Keratinocyte (primary cell): ENCODE results near the gene FILIP1. TPM values are rescaled to one million over a fixed set of nuclear protein-coding genes. Genes with fewer than 3 reads are reported as not detected.

ENCODE experiments used
- DNase-seq: peaks from one replicate; pipeline ENCODE4 v3.0.0-alpha.2; 2011; ENCODE audit warnings: low read depth, missing footprints, low spot score
- FAIRE-seq: peaks from 2 replicates; lab custom pipeline; 2011; peaks lifted over from hg19 to GRCh38; lab: Jason Lieb, UNC
- H2AFZ ChIP-seq: 2 replicates; pipeline ENCODE4 v1.6.0; 2012; ENCODE audit warnings: low read length, control low read depth, inconsistent platforms; ENCODE audit not compliant: control insufficient read depth
- H3K27ac ChIP-seq: 2 replicates; pipeline ENCODE4 v1.5.1; 2011; ENCODE audit warnings: low read length; ENCODE audit not compliant: control insufficient read depth, insufficient read depth
- H3K27me3 ChIP-seq: 3 replicates; pipeline ENCODE4 v1.6.0; 2011; ENCODE audit warnings: low read length; ENCODE audit not compliant: control insufficient read depth, insufficient read depth; ENCODE audit errors: extremely low read depth
- H3K36me3 ChIP-seq, 2 experiments: 2 replicates in 1 of 2; 3 replicates in 1 of 2; pipeline ENCODE4 v1.5.1; 2011; ENCODE audit warnings: low read length in 2 of 2, mild to moderate bottlenecking in 1 of 2; ENCODE audit not compliant: control insufficient read depth in 2 of 2, insufficient read depth in 2 of 2; ENCODE audit errors: extremely low read depth in 1 of 2
- H3K4me1 ChIP-seq: 3 replicates; pipeline ENCODE4 v1.5.1; 2011; ENCODE audit warnings: low read length; ENCODE audit not compliant: control insufficient read depth, insufficient read depth; ENCODE audit errors: extremely low read depth
- H3K4me2 ChIP-seq: 3 replicates; pipeline ENCODE4 v1.6.0; 2011; ENCODE audit warnings: low read depth, low read length; ENCODE audit not compliant: control insufficient read depth, insufficient read depth; ENCODE audit errors: extremely low read depth
- H3K4me3 ChIP-seq, 3 experiments: fragments of 200-600 bp in 1 of 3; sonication (generic) in 1 of 3; 2 replicates in 2 of 3; 3 replicates in 1 of 3; pipeline ENCODE4 v1.5.1; 2011 to 2016; ENCODE audit warnings: low read length in 3 of 3, mild to moderate bottlenecking in 3 of 3, control low read depth in 2 of 3, inconsistent platforms in 1 of 3, low read depth in 1 of 3, mixed read lengths in 1 of 3, mixed run types in 1 of 3, moderate library complexity in 1 of 3; ENCODE audit not compliant: control insufficient read depth in 2 of 3, insufficient read depth in 2 of 3; ENCODE audit errors: extremely low read depth in 1 of 3
- H3K79me2 ChIP-seq: 2 replicates; pipeline ENCODE4 v1.6.0; 2012; ENCODE audit warnings: low read length; ENCODE audit not compliant: control insufficient read depth, insufficient read depth
- H3K9ac ChIP-seq: 3 replicates; pipeline ENCODE4 v1.6.0; 2011; ENCODE audit warnings: low read length; ENCODE audit not compliant: control insufficient read depth, insufficient read depth; ENCODE audit errors: extremely low read depth
- H3K9me1 ChIP-seq: 3 replicates; pipeline ENCODE4 v1.6.0; 2011; ENCODE audit warnings: low read length; ENCODE audit not compliant: control insufficient read depth, insufficient read depth; ENCODE audit errors: extremely low read depth
- H3K9me3 ChIP-seq: 2 replicates; pipeline ENCODE4 v1.5.1; 2012; ENCODE audit warnings: low read depth, low read length; ENCODE audit not compliant: control insufficient read depth
- H4K20me1 ChIP-seq: 3 replicates; pipeline ENCODE4 v1.6.0; 2011; ENCODE audit warnings: low read length; ENCODE audit not compliant: control insufficient read depth, insufficient read depth; ENCODE audit errors: extremely low read depth
- EZH2 ChIP-seq: IDR thresholded peaks from one replicate; pipeline ENCODE4 v1.6.1; 2012; ENCODE audit warnings: inconsistent platforms, mild to moderate bottlenecking, low read length, moderate library complexity
- dilution Hi-C: fragments of 300-500 bp; cut with MboI; formaldehyde crosslinking; loops from one replicate; pipeline ENCODE4 v1.7.0; 2020; ENCODE audit warnings: low sequenced_read_pairs; ENCODE audit not compliant: extremely low pct_ligation_motif_present
- polyA plus RNA-seq, 5 experiments: library from polyadenylated mRNA; depleted of rRNA in 3 of 5; stranded (reverse) in 3 of 5; stranded (forward) in 1 of 5; unstranded in 1 of 5; fragments of >200 nt; gene quantifications; 1 replicate in 1 of 5; 2 replicates in 3 of 5; 3 replicates in 1 of 5; pipeline versions ENCODE4 v1.2.1 to v1.2.3, GENCODE V29; 2011 to 2012; ENCODE audit warnings: missing spikeins in 2 of 5, low read depth in 1 of 5, low replicate concordance in 1 of 5
- TF ChIP-seq, protein P1 (sequence below), 3 experiments: IDR thresholded peaks in 1 of 3; conservative IDR thresholded peaks in 1 of 3; optimal IDR thresholded peaks in 1 of 3; 2 replicates in 2 of 3; 3 replicates in 1 of 3; pipeline versions ENCODE3 to v1.5.1; 2011; ENCODE audit warnings: low read length in 3 of 3, mild to moderate bottlenecking in 3 of 3, moderate library complexity in 2 of 3, control low read depth in 1 of 3, inconsistent platforms in 1 of 3; ENCODE audit not compliant: insufficient read depth in 2 of 3; ENCODE audit errors: extremely low read depth in 1 of 3

FILIP1 gene
- polyA plus RNA-seq, 1 donor (not counting 4 experiments of a cell fraction or from before 2014, with no cell fraction given): 0.01 TPM

DNA sequence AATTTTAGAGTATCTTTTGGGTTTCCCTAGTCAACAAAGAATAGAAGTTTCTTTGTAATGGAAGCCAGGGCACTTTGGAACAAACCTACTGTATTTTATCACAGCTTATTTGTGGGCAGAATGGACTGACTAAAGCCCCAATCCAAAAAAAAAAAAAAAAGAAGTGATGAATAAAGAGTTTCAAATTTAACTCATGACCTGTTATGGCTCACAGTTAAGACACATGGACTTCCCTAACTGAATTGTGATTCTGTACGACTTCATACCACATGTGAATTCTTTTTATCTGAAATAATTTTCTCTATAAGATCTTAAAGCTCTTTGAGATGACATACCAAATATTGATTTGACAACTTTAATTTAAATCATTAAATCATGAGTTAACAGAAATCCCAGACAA is 77.2 kb downstream of the FILIP1 start:
- FAIRE-seq (no peak), DNase-seq (no peak)
- H3K9ac ChIP-seq: no peak overlapping the region
- dilution Hi-C loops: no loop called here
- H2AFZ ChIP-seq: no peak overlapping the region
- no peaks in the 10 kb centered on the region for H4K20me1 ChIP-seq
- H3K4me3 ChIP-seq: no peak overlapping the region
- no peak overlapping the region for H3K4me2 ChIP-seq
- no peaks in the 10 kb centered on the region for H3K27me3 ChIP-seq
- no peaks in the 10 kb centered on the region for H3K36me3 ChIP-seq
- no peaks in the 10 kb centered on the region for H3K9me3 ChIP-seq
- peaks cover 13% of the 10 kb centered on the region for H3K4me1 ChIP-seq
- H3K27ac ChIP-seq: no peak overlapping the region
- TF ChIP-seq EZH2: no peak
- TF ChIP-seq, protein P1, sequence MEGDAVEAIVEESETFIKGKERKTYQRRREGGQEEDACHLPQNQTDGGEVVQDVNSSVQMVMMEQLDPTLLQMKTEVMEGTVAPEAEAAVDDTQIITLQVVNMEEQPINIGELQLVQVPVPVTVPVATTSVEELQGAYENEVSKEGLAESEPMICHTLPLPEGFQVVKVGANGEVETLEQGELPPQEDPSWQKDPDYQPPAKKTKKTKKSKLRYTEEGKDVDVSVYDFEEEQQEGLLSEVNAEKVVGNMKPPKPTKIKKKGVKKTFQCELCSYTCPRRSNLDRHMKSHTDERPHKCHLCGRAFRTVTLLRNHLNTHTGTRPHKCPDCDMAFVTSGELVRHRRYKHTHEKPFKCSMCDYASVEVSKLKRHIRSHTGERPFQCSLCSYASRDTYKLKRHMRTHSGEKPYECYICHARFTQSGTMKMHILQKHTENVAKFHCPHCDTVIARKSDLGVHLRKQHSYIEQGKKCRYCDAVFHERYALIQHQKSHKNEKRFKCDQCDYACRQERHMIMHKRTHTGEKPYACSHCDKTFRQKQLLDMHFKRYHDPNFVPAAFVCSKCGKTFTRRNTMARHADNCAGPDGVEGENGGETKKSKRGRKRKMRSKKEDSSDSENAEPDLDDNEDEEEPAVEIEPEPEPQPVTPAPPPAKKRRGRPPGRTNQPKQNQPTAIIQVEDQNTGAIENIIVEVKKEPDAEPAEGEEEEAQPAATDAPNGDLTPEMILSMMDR (optimal IDR thresholded peaks at IDR 0.05 in 1 of 3, IDR thresholded peaks at IDR 0.05 in 1 of 3, conservative IDR thresholded peaks at IDR 0.05 in 1 of 3; ENCODE audit: extremely low read depth in 1 of 3, insufficient read depth in 2 of 3, low read length in 3 of 3): no peak
- H3K79me2 ChIP-seq: no peaks in the 10 kb centered on the region
- no peaks in the 10 kb centered on the region for H3K9me1 ChIP-seq

DNA sequence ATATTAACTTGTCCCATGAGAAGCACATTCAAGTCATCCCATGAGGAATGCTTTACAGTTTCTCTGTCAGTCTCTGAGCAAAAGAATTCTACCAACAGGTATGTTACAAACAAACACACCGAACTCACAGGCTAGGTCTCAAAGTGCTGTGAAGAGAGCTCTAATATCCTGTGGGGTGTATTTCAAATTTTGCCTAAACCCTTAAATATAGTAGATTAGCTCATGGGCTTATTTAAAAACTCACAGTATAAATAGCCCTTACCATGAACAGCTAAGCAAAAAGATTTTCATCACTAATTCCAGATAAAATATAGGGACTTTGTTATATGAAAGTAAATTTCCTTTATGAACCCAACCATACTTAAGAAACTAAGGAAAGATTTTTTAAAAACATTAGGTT is 77.8 kb downstream of the FILIP1 start:
- Histone ChIP-seq H3K9ac (no peak overlapping the region), H3K9me3 (no peaks in the 10 kb centered on the region), H4K20me1 (no peaks in the 10 kb centered on the region), H3K9me1 (no peaks in the 10 kb centered on the region), H3K79me2 (no peaks in the 10 kb centered on the region), H3K27me3 (no peaks in the 10 kb centered on the region), H3K4me2 (no peak overlapping the region), H3K4me1 (peaks cover 13% of the 10 kb centered on the region), H3K4me3 (no peak overlapping the region), H2AFZ (no peak overlapping the region), H3K36me3 (no peaks in the 10 kb centered on the region), H3K27ac (no peak overlapping the region)
- FAIRE-seq (no peak), DNase-seq (no peak)
- TF ChIP-seq, protein P1 (optimal IDR thresholded peaks at IDR 0.05 in 1 of 3, IDR thresholded peaks at IDR 0.05 in 1 of 3, conservative IDR thresholded peaks at IDR 0.05 in 1 of 3; ENCODE audit: extremely low read depth in 1 of 3, insufficient read depth in 2 of 3, low read length in 3 of 3): no peak
- TF ChIP-seq EZH2: no peak
- dilution Hi-C loops: no loop called here
